ENCODE data around the gene USP3.

- TF ChIP-seq, protein P1, sequence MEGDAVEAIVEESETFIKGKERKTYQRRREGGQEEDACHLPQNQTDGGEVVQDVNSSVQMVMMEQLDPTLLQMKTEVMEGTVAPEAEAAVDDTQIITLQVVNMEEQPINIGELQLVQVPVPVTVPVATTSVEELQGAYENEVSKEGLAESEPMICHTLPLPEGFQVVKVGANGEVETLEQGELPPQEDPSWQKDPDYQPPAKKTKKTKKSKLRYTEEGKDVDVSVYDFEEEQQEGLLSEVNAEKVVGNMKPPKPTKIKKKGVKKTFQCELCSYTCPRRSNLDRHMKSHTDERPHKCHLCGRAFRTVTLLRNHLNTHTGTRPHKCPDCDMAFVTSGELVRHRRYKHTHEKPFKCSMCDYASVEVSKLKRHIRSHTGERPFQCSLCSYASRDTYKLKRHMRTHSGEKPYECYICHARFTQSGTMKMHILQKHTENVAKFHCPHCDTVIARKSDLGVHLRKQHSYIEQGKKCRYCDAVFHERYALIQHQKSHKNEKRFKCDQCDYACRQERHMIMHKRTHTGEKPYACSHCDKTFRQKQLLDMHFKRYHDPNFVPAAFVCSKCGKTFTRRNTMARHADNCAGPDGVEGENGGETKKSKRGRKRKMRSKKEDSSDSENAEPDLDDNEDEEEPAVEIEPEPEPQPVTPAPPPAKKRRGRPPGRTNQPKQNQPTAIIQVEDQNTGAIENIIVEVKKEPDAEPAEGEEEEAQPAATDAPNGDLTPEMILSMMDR (IDR thresholded peaks at IDR 0.05 in 4 of 5, conservative IDR thresholded peaks at IDR 0.05 in 1 of 5) = peak; percentile 58 to 85 (median 76)
- TF ChIP-seq POLR2A (IDR thresholded peaks at IDR 0.05) = no peak
Observed at GRCh38 chr15:63599401-63600000, 95.1 kb downstream of the USP3 start.

All from gastrocnemius medialis (tissue), 4 donors.